ENCODE data around the gene SPIRE2. TPM values are rescaled to one million over a fixed set of nuclear protein-coding genes. Genes with fewer than 3 reads are reported as not detected.

SPIRE2 gene
- total and polyA plus RNA-seq, 2 donors from 2014 or later: 2.9 to 6.5 TPM

GRCh38 chr16:89908236-89908635, 80.0 kb downstream of the SPIRE2 start:
- DNase-seq: no peak
- TF ChIP-seq, protein P1, sequence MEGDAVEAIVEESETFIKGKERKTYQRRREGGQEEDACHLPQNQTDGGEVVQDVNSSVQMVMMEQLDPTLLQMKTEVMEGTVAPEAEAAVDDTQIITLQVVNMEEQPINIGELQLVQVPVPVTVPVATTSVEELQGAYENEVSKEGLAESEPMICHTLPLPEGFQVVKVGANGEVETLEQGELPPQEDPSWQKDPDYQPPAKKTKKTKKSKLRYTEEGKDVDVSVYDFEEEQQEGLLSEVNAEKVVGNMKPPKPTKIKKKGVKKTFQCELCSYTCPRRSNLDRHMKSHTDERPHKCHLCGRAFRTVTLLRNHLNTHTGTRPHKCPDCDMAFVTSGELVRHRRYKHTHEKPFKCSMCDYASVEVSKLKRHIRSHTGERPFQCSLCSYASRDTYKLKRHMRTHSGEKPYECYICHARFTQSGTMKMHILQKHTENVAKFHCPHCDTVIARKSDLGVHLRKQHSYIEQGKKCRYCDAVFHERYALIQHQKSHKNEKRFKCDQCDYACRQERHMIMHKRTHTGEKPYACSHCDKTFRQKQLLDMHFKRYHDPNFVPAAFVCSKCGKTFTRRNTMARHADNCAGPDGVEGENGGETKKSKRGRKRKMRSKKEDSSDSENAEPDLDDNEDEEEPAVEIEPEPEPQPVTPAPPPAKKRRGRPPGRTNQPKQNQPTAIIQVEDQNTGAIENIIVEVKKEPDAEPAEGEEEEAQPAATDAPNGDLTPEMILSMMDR (IDR thresholded peaks at IDR 0.05; ENCODE audit: borderline replicate concordance, extremely low read depth, insufficient read depth): no peak
- intact Hi-C loops (cut with DNase I): no loop called here
- Histone ChIP-seq H3K27me3 (ENCODE audit: control insufficient read depth, insufficient read depth, low read length) (no peaks in the 10 kb centered on the region), H3K4me1 (ENCODE audit: control insufficient read depth in 2 of 3, insufficient read depth in 2 of 3, low read depth in 1 of 3, low read length in 3 of 3) (no peaks in the 10 kb centered on the region), H3K36me3 (ENCODE audit: control insufficient read depth in 2 of 3, insufficient read depth in 3 of 3, low read length in 3 of 3) (peaks cover 8 to 27% (median 8%) of the 10 kb centered on the region in 3 donors), H3K27ac (ENCODE audit: low read depth in 2 of 2, low read length in 2 of 2) (no peak overlapping the region), H3K9ac (ENCODE audit: low read length in 3 of 3) (no peak overlapping the region), H3K9me3 (ENCODE audit: control insufficient read depth in 2 of 3, insufficient read depth in 1 of 3, low read length in 3 of 3) (no peaks in the 10 kb centered on the region), H3K4me3 (ENCODE audit: low read length in 3 of 3) (no peak overlapping the region)
- no peak for FAIRE-seq

- intact Hi-C loops (cut with DNase I): no loop called here
- FAIRE-seq (no peak), DNase-seq (peak; percentile 48 to 91 (median 69))
- Histone ChIP-seq H3K27me3 (ENCODE audit: control insufficient read depth, insufficient read depth, low read length) (no peaks in the 10 kb centered on the region), H3K27ac (ENCODE audit: low read depth in 2 of 2, low read length in 2 of 2) (no peak overlapping the region), H3K9ac (ENCODE audit: low read length in 3 of 3) (no peak overlapping the region), H3K36me3 (ENCODE audit: control insufficient read depth in 2 of 3, insufficient read depth in 3 of 3, low read length in 3 of 3) (peaks cover 8 to 27% (median 10%) of the 10 kb centered on the region in 3 donors), H3K9me3 (ENCODE audit: control insufficient read depth in 2 of 3, insufficient read depth in 1 of 3, low read length in 3 of 3) (no peaks in the 10 kb centered on the region), H3K4me3 (ENCODE audit: low read length in 3 of 3) (no peak overlapping the region), H3K4me1 (ENCODE audit: control insufficient read depth in 2 of 3, insufficient read depth in 2 of 3, low read depth in 1 of 3, low read length in 3 of 3) (no peaks in the 10 kb centered on the region)
- TF ChIP-seq, protein P1 (IDR thresholded peaks at IDR 0.05; ENCODE audit: borderline replicate concordance, extremely low read depth, insufficient read depth): peak; percentile 75
Measured at GRCh38 chr16:89909777-89910716, 81.8 kb downstream of the SPIRE2 start.

DNA sequence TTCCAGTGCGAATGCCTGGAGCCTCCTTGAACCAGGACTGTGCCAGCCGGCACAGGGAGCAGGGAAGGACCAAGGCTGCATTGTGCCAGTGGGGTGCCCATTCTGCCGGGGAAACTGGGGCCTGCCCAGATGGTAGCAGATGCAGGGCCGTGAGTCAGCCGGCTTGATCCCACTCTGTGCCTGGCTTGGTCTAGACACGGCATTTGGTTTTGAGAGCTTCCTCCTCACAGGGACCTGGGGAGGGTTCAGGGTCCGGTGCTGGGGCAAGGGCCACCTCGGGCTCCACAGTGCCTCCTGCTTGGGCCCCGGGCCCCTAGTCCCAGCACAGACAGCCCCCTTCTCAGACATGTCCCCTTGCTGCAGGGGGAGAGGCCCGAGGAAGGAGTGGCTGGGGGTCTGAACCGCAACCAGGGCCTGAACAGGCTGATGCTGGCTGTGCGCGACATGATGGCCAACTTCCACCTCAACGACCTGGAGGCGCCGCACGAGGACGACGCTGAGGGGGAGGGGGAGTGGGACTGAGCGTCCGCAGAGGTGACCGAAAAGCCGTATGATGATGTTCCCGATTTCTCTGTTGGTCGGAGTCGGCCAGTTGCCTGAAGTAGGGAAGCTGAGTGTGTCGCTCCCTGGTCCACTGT, 82.6 kb downstream of the SPIRE2 start:
- Histone ChIP-seq H3K27ac (ENCODE audit: low read depth in 2 of 2, low read length in 2 of 2) (no peak overlapping the region), H3K9me3 (ENCODE audit: control insufficient read depth in 2 of 3, insufficient read depth in 1 of 3, low read length in 3 of 3) (no peaks in the 10 kb centered on the region), H3K36me3 (ENCODE audit: control insufficient read depth in 2 of 3, insufficient read depth in 3 of 3, low read length in 3 of 3) (peaks cover 8 to 23% (median 10%) of the 10 kb centered on the region in 3 donors), H3K4me1 (ENCODE audit: control insufficient read depth in 2 of 3, insufficient read depth in 2 of 3, low read depth in 1 of 3, low read length in 3 of 3) (no peaks in the 10 kb centered on the region), H3K27me3 (ENCODE audit: control insufficient read depth, insufficient read depth, low read length) (no peaks in the 10 kb centered on the region), H3K9ac (ENCODE audit: low read length in 3 of 3) (no peak overlapping the region), H3K4me3 (ENCODE audit: low read length in 3 of 3) (no peak overlapping the region)
- FAIRE-seq (no peak), DNase-seq (no peak)
- TF ChIP-seq, protein P1 (IDR thresholded peaks at IDR 0.05; ENCODE audit: borderline replicate concordance, extremely low read depth, insufficient read depth): no peak
- intact Hi-C loops (cut with DNase I): no loop called here

All from kidney (tissue), 14 donors.